ENCODE data around the gene TBL1XR1.

The TBL1XR1 gene

GRCh38 chr3:177041730-177042551, 155.3 kb downstream of the TBL1XR1 start:
- no peak for TF ChIP-seq CTCF (conservative IDR thresholded peaks at IDR 0.05; ENCODE audit: low read length)
- no peak for DNase-seq (ENCODE audit: low read depth)
- no peak overlapping the region for H3K4me3 ChIP-seq (ENCODE audit: low read length)

- peak; percentile 93 for DNase-seq (ENCODE audit: low read depth)
- no peak for TF ChIP-seq CTCF (conservative IDR thresholded peaks at IDR 0.05; ENCODE audit: low read length)
- no peak overlapping the region for H3K4me3 ChIP-seq (ENCODE audit: low read length)
Measured at GRCh38 chr3:177041021-177041729, 156.1 kb downstream of the TBL1XR1 start.

- no peak overlapping the region for H3K4me3 ChIP-seq (ENCODE audit: low read length)
- TF ChIP-seq CTCF (conservative IDR thresholded peaks at IDR 0.05; ENCODE audit: low read length) = no peak
- DNase-seq (ENCODE audit: low read depth) = no peak
Measured at GRCh38 chr3:177039490-177040274, 157.6 kb downstream of the TBL1XR1 start.

- TF ChIP-seq CTCF (conservative IDR thresholded peaks at IDR 0.05; ENCODE audit: low read length) = no peak
- no peak for DNase-seq (ENCODE audit: low read depth)
- no peak overlapping the region for H3K4me3 ChIP-seq (ENCODE audit: low read length)
Measured at GRCh38 chr3:177037241-177037640, 160.0 kb downstream of the TBL1XR1 start.

- DNase-seq (ENCODE audit: low read depth) = no peak
- TF ChIP-seq CTCF (conservative IDR thresholded peaks at IDR 0.05; ENCODE audit: low read length) = no peak
- no peak overlapping the region for H3K4me3 ChIP-seq (ENCODE audit: low read length)
Measured at GRCh38 chr3:177035676-177036075, 161.6 kb downstream of the TBL1XR1 start.

GRCh38 chr3:177034832-177035475, 162.3 kb downstream of the TBL1XR1 start:
- DNase-seq (ENCODE audit: low read depth) = no peak
- no peak overlapping the region for H3K4me3 ChIP-seq (ENCODE audit: low read length)
- TF ChIP-seq CTCF (conservative IDR thresholded peaks at IDR 0.05; ENCODE audit: low read length) = no peak
